H9 (cell line): Measurements from ENCODE around the gene CIT. TPM values are rescaled to one million over a fixed set of nuclear protein-coding genes. Genes with fewer than 3 reads are reported as not detected.

Source experiments
- DNase-seq: peaks from one replicate; pipeline ENCODE4 v3.0.0-alpha.2; 2017
- H2AFZ ChIP-seq: one replicate; pipeline ENCODE4 v1.6.1; 2013; ENCODE audit warnings: mild to moderate bottlenecking, low read length, control low read depth, moderate library complexity
- H2AK5ac ChIP-seq: 2 replicates; pipeline ENCODE4 v1.6.1; 2013; ENCODE audit warnings: low read length, control low read depth, mixed read lengths; ENCODE audit not compliant: insufficient read length
- H2BK120ac ChIP-seq: one replicate; pipeline ENCODE4 v1.6.1; 2013; ENCODE audit warnings: low read depth, mild to moderate bottlenecking, low read length, control low read depth, inconsistent platforms; ENCODE audit not compliant: poor library complexity, severe bottlenecking
- H2BK12ac ChIP-seq: 2 replicates; pipeline ENCODE4 v1.6.1; 2013; ENCODE audit warnings: low read length, control low read depth, mixed read lengths, low read depth; ENCODE audit not compliant: insufficient read length
- H2BK15ac ChIP-seq: 2 replicates; pipeline ENCODE4 v1.6.1; 2013; ENCODE audit warnings: low read depth, low read length, control low read depth
- H2BK20ac ChIP-seq: one replicate; pipeline ENCODE4 v1.6.1; 2013; ENCODE audit warnings: low read depth, mild to moderate bottlenecking, low read length, control low read depth, inconsistent platforms; ENCODE audit not compliant: poor library complexity, severe bottlenecking
- H2BK5ac ChIP-seq: 2 replicates; pipeline ENCODE4 v1.6.1; 2013; ENCODE audit warnings: low read length, control low read depth, mixed read lengths; ENCODE audit not compliant: insufficient read length
- H3K14ac ChIP-seq: 2 replicates; pipeline ENCODE4 v1.6.1; 2013; ENCODE audit warnings: low read length, control low read depth; ENCODE audit not compliant: insufficient read depth
- H3K18ac ChIP-seq: 2 replicates; pipeline ENCODE4 v1.6.1; 2013; ENCODE audit warnings: low read depth, mild to moderate bottlenecking, mixed read lengths, low read length, control low read depth; ENCODE audit not compliant: insufficient read length
- H3K23ac ChIP-seq: 2 replicates; pipeline ENCODE4 v1.6.1; 2013; ENCODE audit warnings: low read length, control low read depth, mixed read lengths, low read depth; ENCODE audit not compliant: insufficient read length
- H3K23me2 ChIP-seq: 2 replicates; pipeline ENCODE4 v1.6.1; 2013; ENCODE audit warnings: low read depth, mild to moderate bottlenecking, mixed read lengths, low read length, control low read depth; ENCODE audit not compliant: insufficient read length, poor library complexity, severe bottlenecking
- H3K27ac ChIP-seq: 2 replicates; pipeline ENCODE4 v1.5.1; 2013; ENCODE audit warnings: low read length, control low read depth, mixed read lengths, low read depth; ENCODE audit not compliant: insufficient read length
- H3K27me3 ChIP-seq: 2 replicates; pipeline ENCODE4 v1.6.1; 2013; ENCODE audit warnings: low read length, control low read depth, inconsistent platforms; ENCODE audit not compliant: insufficient read depth
- H3K4ac ChIP-seq: 2 replicates; pipeline ENCODE4 v1.6.1; 2013; ENCODE audit warnings: low read depth, mild to moderate bottlenecking, control low read depth, inconsistent platforms, low read length, moderate library complexity
- H3K4me1 ChIP-seq: 2 replicates; pipeline ENCODE4 v1.6.1; 2013; ENCODE audit warnings: low read length, control low read depth, inconsistent platforms; ENCODE audit not compliant: insufficient read depth
- H3K4me2 ChIP-seq: 2 replicates; pipeline ENCODE4 v1.6.1; 2013; ENCODE audit warnings: low read length, control low read depth, mixed read lengths; ENCODE audit not compliant: insufficient read length, insufficient read depth
- H3K56ac ChIP-seq: 2 replicates; pipeline ENCODE4 v1.6.1; 2013; ENCODE audit warnings: low read depth, mild to moderate bottlenecking, mixed read lengths, low read length, control low read depth; ENCODE audit not compliant: insufficient read length
- H3K79me1 ChIP-seq: 2 replicates; pipeline ENCODE4 v1.6.1; 2013; ENCODE audit warnings: low read depth, mild to moderate bottlenecking, moderate library complexity, low read length, control low read depth, inconsistent platforms; ENCODE audit not compliant: insufficient read depth, poor library complexity, severe bottlenecking
- H3K79me2 ChIP-seq: 2 replicates; pipeline ENCODE4 v1.6.1; 2013; ENCODE audit warnings: low read length, control low read depth, inconsistent platforms; ENCODE audit not compliant: insufficient read depth
- H3K9ac ChIP-seq: 2 replicates; pipeline ENCODE4 v1.6.1; 2013; ENCODE audit warnings: low read length, control low read depth, mixed read lengths; ENCODE audit not compliant: insufficient read length; ENCODE audit errors: extremely low read depth
- H3K9me3 ChIP-seq: one replicate; pipeline ENCODE4 v1.6.1; 2013; ENCODE audit warnings: low read depth, low read length, inconsistent platforms; ENCODE audit not compliant: control insufficient read depth
- H3T11ph ChIP-seq: one replicate; pipeline ENCODE4 v1.6.1; 2013; ENCODE audit warnings: mild to moderate bottlenecking, low read length, control low read depth, inconsistent platforms
- H4K20me1 ChIP-seq: one replicate; pipeline ENCODE4 v1.6.1; 2013; ENCODE audit not compliant: control insufficient read depth, insufficient read length, insufficient read depth
- H4K5ac ChIP-seq: 2 replicates; pipeline ENCODE4 v1.6.1; 2013; ENCODE audit warnings: low read depth, mild to moderate bottlenecking, mixed read lengths, low read length, control low read depth; ENCODE audit not compliant: insufficient read length
- H4K8ac ChIP-seq: replicated peaks from 2 replicates; pipeline ENCODE4 v1.6.1; 2013; ENCODE audit warnings: low read length, control low read depth, mixed read lengths, low read depth; ENCODE audit not compliant: insufficient read length
- H4K91ac ChIP-seq: 2 replicates; pipeline ENCODE4 v1.6.1; 2013; ENCODE audit warnings: low read depth, mild to moderate bottlenecking, moderate library complexity, mixed read lengths, low read length, control low read depth; ENCODE audit not compliant: insufficient read length
- H3K27ac Mint-ChIP-seq, 3 experiments: 2 replicates in 2 of 3; 3 replicates in 1 of 3; pipeline ENCODE4 v1.8.0; 2020 to 2021; ENCODE audit warnings: mixed read lengths in 3 of 3, mild to moderate bottlenecking in 1 of 3, moderate library complexity in 1 of 3
- H3K27me3 Mint-ChIP-seq: 2 replicates; pipeline ENCODE4 v1.8.0; 2021; ENCODE audit warnings: low read depth, mild to moderate bottlenecking, moderate library complexity, mixed read lengths
- H3K36me3 Mint-ChIP-seq, 3 experiments: 2 replicates in 2 of 3; 3 replicates in 1 of 3; pipeline ENCODE4 v1.8.0; 2020 to 2021; ENCODE audit warnings: low read depth in 3 of 3, mixed read lengths in 3 of 3; ENCODE audit not compliant: insufficient read depth in 1 of 3
- H3K4me1 Mint-ChIP-seq, 2 experiments: 2 replicates each; pipeline ENCODE4 v1.8.0; 2020; ENCODE audit warnings: mixed read lengths in 2 of 2
- H3K4me3 Mint-ChIP-seq, 2 experiments: 2 replicates in 1 of 2; 3 replicates in 1 of 2; pipeline ENCODE4 v1.8.0; 2020 to 2021; ENCODE audit warnings: mild to moderate bottlenecking in 2 of 2, mixed read lengths in 2 of 2, moderate library complexity in 1 of 2
- H3K9me3 Mint-ChIP-seq, 2 experiments: 2 replicates in 1 of 2; 3 replicates in 1 of 2; pipeline ENCODE4 v1.8.0; 2020; ENCODE audit warnings: mild to moderate bottlenecking in 2 of 2, mixed read lengths in 2 of 2, moderate library complexity in 1 of 2
- CTCF ChIP-seq: fragments of 200-600 bp; sonication (generic); conservative IDR thresholded peaks from 3 replicates; pipeline ENCODE4 v1.8.0; 2021; ENCODE audit warnings: antibody characterized with exemption, mild to moderate bottlenecking
- WGBS: extraction: QIAGEN DNeasy Blood & Tissue Kit; methylation state at CpG from one replicate; pipeline ENCODE4 v1.1.7; 2013; ENCODE audit warnings: missing lambda C conversion rate, low lambda C conversion rate, mixed read lengths; ENCODE audit not compliant: insufficient read length; ENCODE audit errors: extremely low coverage; 5-methylcytosine and 5-hydroxymethylcytosine counted together
- total RNA-seq: library from RNA; stranded (reverse); gene quantifications from 2 replicates; pipeline ENCODE4 v1.2.1, GENCODE V29; 2021

Gene CIT
- total RNA-seq, 1 experiment from 2014 or later, result 55.3 TPM

GRCh38 chr12:119667577-119668323, 209.4 kb downstream of the CIT start, which contains the start of gene PRKAB1:
TSS of gene PRKAB1 (plus strand) at chr12:119668133. CDS start at chr12:119668245, 112 bp downstream.
- H3K56ac ChIP-seq, result no peak within 1 kb of the TSS
- H3K4ac ChIP-seq, result no peak within 1 kb of the TSS
- no peaks in the 10 kb centered on the region for H4K20me1 ChIP-seq
- Mint-ChIP-seq H3K27me3 (peaks cover 3% of the 10 kb centered on the region), H3K9me3 (no peaks in the 10 kb centered on the region), H3K4me1 (peaks cover 13 to 15% of the 10 kb centered on the region in 2 experiments), H3K4me3 (peak within 1 kb of the TSS; percentile 92 to 94), H3K27ac (peak within 1 kb of the TSS; percentile 93 to 95 (median 94)), H3K36me3 (peaks cover 14 to 35% (median 29%) of the 10 kb centered on the region in 3 experiments)
- H3K4me2 ChIP-seq, result peak within 1 kb of the TSS; percentile 94
- no peaks in the 10 kb centered on the region for H3K27me3 ChIP-seq
- no peak within 1 kb of the TSS for H3T11ph ChIP-seq
- no peak within 1 kb of the TSS for H4K8ac ChIP-seq
- no peaks in the 10 kb centered on the region for H3K4me1 ChIP-seq
- no peak within 1 kb of the TSS for H4K91ac ChIP-seq
- H2BK12ac ChIP-seq, result no peak within 1 kb of the TSS
- peak within 1 kb of the TSS; percentile 43 for H3K27ac ChIP-seq
- H3K9me3 ChIP-seq, result no peaks in the 10 kb centered on the region
- H2BK120ac ChIP-seq, result no peak within 1 kb of the TSS
- H3K23me2 ChIP-seq, result no peaks in the 10 kb centered on the region
- no CpG with 5 or more reads among the region's 69 CpGs for WGBS
- no peak within 1 kb of the TSS for H2BK15ac ChIP-seq
- H3K79me1 ChIP-seq, result peaks cover 4% of the 10 kb centered on the region
- H2BK5ac ChIP-seq, result peak within 1 kb of the TSS; percentile 71
- H2AFZ ChIP-seq, result peak within 1 kb of the TSS; percentile 98
- H3K79me2 ChIP-seq, result no peaks in the 10 kb centered on the region
- H4K5ac ChIP-seq, result no peak within 1 kb of the TSS
- peak; percentile 99 for DNase-seq
- H3K14ac ChIP-seq, result peak within 1 kb of the TSS; percentile 61
- H3K9ac ChIP-seq, result peak within 1 kb of the TSS; percentile 92
- H2AK5ac ChIP-seq, result no peak within 1 kb of the TSS
- peak; percentile 97 for TF ChIP-seq CTCF
- H3K23ac ChIP-seq, result no peak within 1 kb of the TSS
- H2BK20ac ChIP-seq, result no peak within 1 kb of the TSS
- peak within 1 kb of the TSS; percentile 73 for H3K18ac ChIP-seq
